ENCODE data around the gene XRN2.

XRN2 gene

GRCh38 chr20:21436205-21436604 is 133.1 kb downstream of the XRN2 start:
- DNase-seq: no peak

- DNase-seq: no peak
These were observed 134.1 kb downstream of the XRN2 start for GRCh38 chr20:21437248-21437647.

- no peak for DNase-seq
These were observed 134.7 kb downstream of the XRN2 start for GRCh38 chr20:21437816-21438215.
